Gastrocnemius medialis (tissue), 4 donors: ENCODE data around the gene SGMS1. TPM values are rescaled to one million over a fixed set of nuclear protein-coding genes. Genes with fewer than 3 reads are reported as not detected.
A peak's percentile ranks its signal among the peaks of the same experiment; 100 is the strongest.

ENCODE experiments used
- ATAC-seq, 2 donors: fragments of 150-250 bp; one replicate each; pipeline ENCODE4 v1.9.1; 2016
- DNase-seq, 2 donors: peaks; one replicate each; pipeline ENCODE4 v3.0.0-alpha.2; 2019
- H3K27ac ChIP-seq, 4 donors: fragments of 200-600 bp; sonication (generic); 1 replicate in 1 of 4; 2 replicates in 3 of 4; pipeline ENCODE4 v1.5.1; 2016 to 2018; ENCODE audit warnings: mild to moderate bottlenecking in 2 of 4, moderate library complexity in 1 of 4
- H3K27me3 ChIP-seq, 3 donors: fragments of 200-600 bp; sonication (generic) in 2 of 3; 1 replicate in 1 of 3; 2 replicates in 2 of 3; pipeline versions ENCODE4 v1.5.1 to v1.6.0; 2016 to 2019; ENCODE audit warnings: mild to moderate bottlenecking in 1 of 3, moderate library complexity in 1 of 3
- H3K36me3 ChIP-seq, 2 donors: fragments of 200-600 bp; sonication (generic) in 1 of 2; one replicate each; pipeline ENCODE4 v1.5.1; 2017 to 2018
- H3K4me1 ChIP-seq, 2 donors: fragments of 200-600 bp; sonication (generic) in 1 of 2; one replicate each; pipeline ENCODE4 v1.5.1; 2016 to 2017; ENCODE audit warnings: mild to moderate bottlenecking in 2 of 2
- H3K4me3 ChIP-seq, 4 donors: fragments of 200-600 bp; sonication (generic) in 3 of 4; 1 replicate in 1 of 4; 2 replicates in 3 of 4; pipeline ENCODE4 v1.5.1; 2016 to 2019; ENCODE audit warnings: mild to moderate bottlenecking in 2 of 4
- H3K9me3 ChIP-seq, 3 donors: fragments of 200-600 bp; sonication (generic) in 2 of 3; 1 replicate in 1 of 3; 2 replicates in 2 of 3; pipeline ENCODE4 v1.5.1; 2016 to 2019
- CTCF ChIP-seq, 5 experiments: fragments of 450-650 bp in 3 of 5; fragments of 200-600 bp in 2 of 5; sonication (generic) in 2 of 5; IDR thresholded peaks in 4 of 5; conservative IDR thresholded peaks in 1 of 5; 1 replicate in 4 of 5; 2 replicates in 1 of 5; pipeline ENCODE4 v1.5.1; 2016 to 2019; ENCODE audit warnings: antibody characterized with exemption in 5 of 5, mild to moderate bottlenecking in 3 of 5, moderate library complexity in 3 of 5
- POLR2A ChIP-seq, 2 donors: fragments of 450-650 bp; IDR thresholded peaks; one replicate each; pipeline ENCODE4 v1.6.1; 2017; ENCODE audit warnings: antibody characterized with exemption in 2 of 2, mild to moderate bottlenecking in 2 of 2, moderate library complexity in 2 of 2
- in situ Hi-C, 4 donors: fragments of 200-750 bp; cut with MboI; loops; one replicate each; pipeline versions ENCODE4 v1.15.0 to v1.8.0; 2017; ENCODE audit warnings: low sequenced_read_pairs in 4 of 4
- intact Hi-C: fragments of 100-400 bp; cut with DNase I; formaldehyde crosslinking; loops from one replicate; pipeline ENCODE4 v1.15.1; 2023; ENCODE audit warnings: low total_unique reads
- total RNA-seq, 4 donors: library from RNA; depleted of rRNA; stranded (reverse); fragments of >200 nt; gene quantifications; one replicate each; pipeline versions ENCODE4 v1.1.0 to v1.2.3, GENCODE V29; 2016

The SGMS1 gene
- total RNA-seq, 4 donors from 2014 or later, result 17.6 to 30.7 (median 25.0) TPM

GRCh38 chr10:50417486-50417885 is 206.3 kb downstream of the SGMS1 start:
- Histone ChIP-seq H3K9me3 (no peaks in the 10 kb centered on the region), H3K36me3 (no peaks in the 10 kb centered on the region), H3K4me3 (peak overlapping the region; percentile 74 to 84 (median 76)), H3K4me1 (peaks cover 0 to 21% of the 10 kb centered on the region in 2 donors), H3K27me3 (no peaks in the 10 kb centered on the region), H3K27ac (peak overlapping the region; percentile 60 to 77 (median 66))
- in situ Hi-C loops, result loop anchor here in 1 of 4 donors (25.0 kb wide), 1 partner anchor 195 kb away; the partner anchor contains the start of gene SGMS1
- TF ChIP-seq CTCF (IDR thresholded peaks at IDR 0.05 in 4 of 5, conservative IDR thresholded peaks at IDR 0.05 in 1 of 5) (no peak), POLR2A (IDR thresholded peaks at IDR 0.05) (no peak)
- ATAC-seq (peak; percentile 25 to 27), DNase-seq (no peak)
- intact Hi-C loops, result loop anchor here (5.0 kb wide), 1 partner anchor 90 kb away; no protein-coding TSS in a partner anchor

- ATAC-seq (no peak), DNase-seq (no peak)
- Histone ChIP-seq H3K36me3 (no peaks in the 10 kb centered on the region), H3K4me1 (peaks cover 0 to 21% of the 10 kb centered on the region in 2 donors), H3K27me3 (no peaks in the 10 kb centered on the region), H3K9me3 (no peaks in the 10 kb centered on the region), H3K27ac (no peak overlapping the region), H3K4me3 (peak overlapping the region; percentile 74 to 84 (median 76))
- TF ChIP-seq CTCF (IDR thresholded peaks at IDR 0.05 in 4 of 5, conservative IDR thresholded peaks at IDR 0.05 in 1 of 5) (no peak), POLR2A (IDR thresholded peaks at IDR 0.05) (no peak)
- in situ Hi-C loops (loop anchor here in 1 of 4 donors (25.0 kb wide), 1 partner anchor 195 kb away; the partner anchor contains the start of gene SGMS1), intact Hi-C loops (loop anchor here (5.0 kb wide), 1 partner anchor 90 kb away; no protein-coding TSS in a partner anchor)
Measured at GRCh38 chr10:50416881-50417280, 206.9 kb downstream of the SGMS1 start.

GRCh38 chr10:50416181-50416824 is 207.5 kb downstream of the SGMS1 start:
- Histone ChIP-seq H3K27me3 (no peaks in the 10 kb centered on the region), H3K4me1 (peaks cover 0 to 21% of the 10 kb centered on the region in 2 donors), H3K36me3 (no peaks in the 10 kb centered on the region), H3K4me3 (peak overlapping the region in 1 of 4 donors; percentile 74), H3K9me3 (no peaks in the 10 kb centered on the region), H3K27ac (no peak overlapping the region)
- intact Hi-C loops (loop anchor here (5.0 kb wide), 1 partner anchor 89 kb away; no protein-coding TSS in a partner anchor), in situ Hi-C loops (loop anchor here in 1 of 4 donors (25.0 kb wide), 1 partner anchor 196 kb away; the partner anchor contains the start of gene SGMS1)
- TF ChIP-seq CTCF (IDR thresholded peaks at IDR 0.05 in 4 of 5, conservative IDR thresholded peaks at IDR 0.05 in 1 of 5), result no peak
- TF ChIP-seq POLR2A (IDR thresholded peaks at IDR 0.05), result no peak
- ATAC-seq (no peak), DNase-seq (no peak)

GRCh38 chr10:50415292-50415691 is 208.5 kb downstream of the SGMS1 start:
- DNase-seq (no peak), ATAC-seq (no peak)
- no peak for TF ChIP-seq POLR2A (IDR thresholded peaks at IDR 0.05)
- no peak for TF ChIP-seq CTCF (IDR thresholded peaks at IDR 0.05 in 4 of 5, conservative IDR thresholded peaks at IDR 0.05 in 1 of 5)
- H3K36me3 ChIP-seq, result no peaks in the 10 kb centered on the region
- H3K27ac ChIP-seq, result no peak overlapping the region
- in situ Hi-C loops, result loop anchor here in 1 of 4 donors (25.0 kb wide), 1 partner anchor 197 kb away; the partner anchor contains the start of gene SGMS1
- no peak overlapping the region for H3K4me3 ChIP-seq
- H3K4me1 ChIP-seq, result peaks cover 2 to 21% of the 10 kb centered on the region in 2 donors
- no peaks in the 10 kb centered on the region for H3K27me3 ChIP-seq
- no peaks in the 10 kb centered on the region for H3K9me3 ChIP-seq
- intact Hi-C loops, result loop anchor here (5.0 kb wide), 1 partner anchor 88 kb away; no protein-coding TSS in a partner anchor
